Measurements from ENCODE around the gene SWSAP1. TPM values are rescaled to one million over a fixed set of nuclear protein-coding genes. Genes with fewer than 3 reads are reported as not detected.

SWSAP1 gene
- total RNA-seq, 1 experiment from 2014 or later, result 2.5 TPM

GRCh38 chr19:11345122-11345803 is 29.2 kb upstream of the SWSAP1 start:
- CTCF ChIA-PET, result interaction anchor here (2.4 kb wide), 1 partner anchor 38 kb away, joined by 8 read pairs; the partner anchor contains the start of gene EPOR
- RAD21 ChIA-PET (ENCODE audit: low non-redundant PET in 1 of 2, low total read pairs in 2 of 2, uncharacterized antibody in 2 of 2, unreplicated experiment in 2 of 2), result interaction anchor here in 1 of 2 experiments (1.0 kb wide), 1 partner anchor 36 kb away, joined by 4 read pairs; no protein-coding TSS in a partner anchor

GRCh38 chr19:11346104-11346940 is 28.1 kb upstream of the SWSAP1 start, which contains the start of the genes CCDC159 and TMEM205:
Gene CCDC159 (plus strand): TSS chr19:11346519. CDS start chr19:11346607, 88 bp downstream.
Gene TMEM205 (minus strand): TSS chr19:11346268. CDS start chr19:11345619, 649 bp downstream.
- Histone ChIP-seq H3K4me2 (ENCODE audit: low read length) (peak within 1 kb of the TSS; percentile 94), H3K9ac (ENCODE audit: low read length) (peak within 1 kb of the TSS; percentile 90), H3K4me1 (ENCODE audit: control insufficient read depth in 1 of 2, insufficient read depth in 2 of 2, low read length in 2 of 2) (peaks cover 25 to 51% of the 10 kb centered on the region in 2 experiments), H3K4me3 (replicated peaks in 1 of 2; ENCODE audit: low read depth in 1 of 2, low read length in 2 of 2) (peak within 1 kb of the TSS; percentile 86 to 88), H3K36me3 (ENCODE audit: control insufficient read depth in 1 of 2, insufficient read depth in 2 of 2, low read length in 2 of 2) (peaks cover 0 to 5% of the 10 kb centered on the region in 2 experiments; a peak in 2 of 4 replicates), H3K27ac (ENCODE audit: low read depth, low read length) (peak within 1 kb of the TSS; percentile 67), H3K79me2 (ENCODE audit: insufficient read depth, low read length) (0 out of 2 replicates have a peak, but pooled peaks cover 9% of the 10 kb centered on the region), H2AFZ (ENCODE audit: low read depth, low read length, poor library complexity, severe bottlenecking) (no peak within 1 kb of the TSS), H4K20me1 (ENCODE audit: insufficient read depth) (no peaks in the 10 kb centered on the region), H3K9me2 (ENCODE audit: insufficient read depth) (no peaks in the 10 kb centered on the region), H3K9me3 (ENCODE audit: control insufficient read depth in 1 of 2, insufficient read depth in 1 of 2, low read depth in 1 of 2, low read length in 2 of 2) (peaks cover 3 to 13% of the 10 kb centered on the region in 2 experiments; a peak in 2 of 4 replicates), H3K27me3 (ENCODE audit: insufficient read depth, low read length) (no peaks in the 10 kb centered on the region)
- ChIA-PET CTCF (interaction anchor here (1.1 to 2.4 kb wide), 4 partner anchors 28 to 52 kb away, joined by 5 to 8 read pairs (median 7); partner anchors contain the start of genes EPOR and SWSAP1), POLR2A (interaction anchor here (0.6 to 3.0 kb wide), 6 partner anchors 29 to 72 kb away, joined by 3 to 16 read pairs (median 5); partner anchors contain the start of genes EPOR, RGL3 and SWSAP1), RAD21 (ENCODE audit: low non-redundant PET in 1 of 2, low total read pairs in 2 of 2, uncharacterized antibody in 2 of 2, unreplicated experiment in 2 of 2) (interaction anchor here in 1 of 2 experiments (0.5 to 0.6 kb wide), 2 partner anchors 9 to 73 kb away, joined by 3 to 12 read pairs; partner anchors contain the start of gene RGL3)
- DNase-seq (ENCODE audit: low read depth, low spot score) (peak; percentile 100), ATAC-seq (peak; percentile 91)
- intact Hi-C loops (cut with micrococcal nuclease), result no loop called here
- BruUV-seq (replicated peaks), result TSS peak; percentile 96
- TF ChIP-seq YY1 (IDR thresholded peaks at IDR 0.05; ENCODE audit: extremely low read depth, insufficient replicate concordance, low read depth, low read length), result peak; percentile 82
- TF ChIP-seq SRF (IDR thresholded peaks at IDR 0.05; ENCODE audit: low read depth), result no peak
- peak; percentile 97 for TF ChIP-seq MAX (IDR thresholded peaks at IDR 0.05)
- no peak for TF ChIP-seq EZH2 (IDR thresholded peaks at IDR 0.05)
- no peak; the same call in 1 of the 2 replicates for TF ChIP-seq JUND (IDR thresholded peaks at IDR 0.05)
- no peak for TF ChIP-seq ATF3 (IDR thresholded peaks at IDR 0.05)
- no peak for TF ChIP-seq TCF7L2 (IDR thresholded peaks at IDR 0.05; ENCODE audit: borderline replicate concordance, extremely low read depth, insufficient read depth, insufficient read length)
- TF ChIP-seq ZFX (IDR thresholded peaks at IDR 0.05), result no peak
- TF ChIP-seq EZH2phosphoT487 (IDR thresholded peaks at IDR 0.05; ENCODE audit: borderline replicate concordance), result no peak
- no peak for TF ChIP-seq ZNF274 (IDR thresholded peaks at IDR 0.05; ENCODE audit: low read depth, low read length)
- no peak; the same call in 1 of the 2 replicates for TF ChIP-seq ELF1 (IDR thresholded peaks at IDR 0.05; ENCODE audit: borderline replicate concordance, low read depth)
- peak; percentile 75 for TF ChIP-seq ZBTB33 (IDR thresholded peaks at IDR 0.05; ENCODE audit: extremely low read depth, insufficient replicate concordance, low read length)

More at GRCh38 chr19:11345122-11345803, 29.2 kb upstream of the SWSAP1 start:
- TF ChIP-seq JUND (IDR thresholded peaks at IDR 0.05), result no peak
- TF ChIP-seq ZFX (IDR thresholded peaks at IDR 0.05), result peak; percentile 36; the same call in 1 of the 2 replicates
- Histone ChIP-seq H3K4me3 (replicated peaks in 1 of 2; ENCODE audit: low read depth in 1 of 2, low read length in 2 of 2) (peak overlapping the region; percentile 86 to 88), H3K9me2 (ENCODE audit: insufficient read depth) (no peaks in the 10 kb centered on the region), H3K4me2 (ENCODE audit: low read length) (peak overlapping the region; percentile 94), H3K9ac (ENCODE audit: low read length) (peak overlapping the region; percentile 90), H3K36me3 (ENCODE audit: control insufficient read depth in 1 of 2, insufficient read depth in 2 of 2, low read length in 2 of 2) (peaks cover 0 to 8% of the 10 kb centered on the region in 2 experiments; a peak in 2 of 4 replicates), H3K79me2 (ENCODE audit: insufficient read depth, low read length) (0 out of 2 replicates have a peak, but pooled peaks cover 9% of the 10 kb centered on the region), H3K9me3 (ENCODE audit: control insufficient read depth in 1 of 2, insufficient read depth in 1 of 2, low read depth in 1 of 2, low read length in 2 of 2) (peaks cover 3 to 15% of the 10 kb centered on the region in 2 experiments; a peak in 2 of 4 replicates), H3K27ac (ENCODE audit: low read depth, low read length) (peak overlapping the region; percentile 64), H2AFZ (ENCODE audit: low read depth, low read length, poor library complexity, severe bottlenecking) (no peak overlapping the region), H4K20me1 (ENCODE audit: insufficient read depth) (no peaks in the 10 kb centered on the region), H3K4me1 (ENCODE audit: control insufficient read depth in 1 of 2, insufficient read depth in 2 of 2, low read length in 2 of 2) (peaks cover 25 to 51% of the 10 kb centered on the region in 2 experiments), H3K27me3 (ENCODE audit: insufficient read depth, low read length) (no peaks in the 10 kb centered on the region)
- DNase-seq (ENCODE audit: low read depth, low spot score), result no peak
- no peak for ATAC-seq
- POLR2A ChIA-PET, result interaction anchor here (1.2 to 3.0 kb wide), 3 partner anchors 23 to 74 kb away, joined by 4 to 16 read pairs (median 5); partner anchors contain the start of genes RGL3 and SWSAP1
- intact Hi-C loops (cut with micrococcal nuclease), result no loop called here
- no TSS peak for BruUV-seq (replicated peaks)
